WTC11 (cell line): ENCODE measurements around the gene GFRA1. TPM values are rescaled to one million over a fixed set of nuclear protein-coding genes. Genes with fewer than 3 reads are reported as not detected.
A peak's percentile ranks its signal among the peaks of the same experiment; 100 is the strongest.

ENCODE experiments used
- ATAC-seq: fragments of 200-7000 bp; cut with Tn5 transposase; 2 replicates; pipeline ENCODE4 v1.10.0; 2021; ENCODE audit warnings: mild to moderate bottlenecking, moderate library complexity
- CTCF ChIA-PET: fragments of 300-600 bp; sonication (Branson Sonifier 250); formaldehyde crosslinking; loops from one replicate; lab custom pipeline; 2021; ENCODE audit warnings: antibody characterized with exemption; lab: Charles Lee
- POLR2A ChIA-PET: fragments of 350-600 bp; sonication (Branson Sonifier 250); formaldehyde crosslinking; loops from one replicate; lab custom pipeline; 2021; ENCODE audit warnings: antibody characterized with exemption; lab: Charles Lee
- DNase-seq: peaks from one replicate; pipeline ENCODE4 v3.0.0; 2021; ENCODE audit warnings: low spot score
- H3K27ac Mint-ChIP-seq: 2 replicates; pipeline ENCODE4 v1.8.0; 2021; ENCODE audit warnings: mixed read lengths
- H3K27me3 Mint-ChIP-seq: 2 replicates; pipeline ENCODE4 v1.8.0; 2021; ENCODE audit warnings: low read depth, mild to moderate bottlenecking, moderate library complexity, mixed read lengths
- H3K36me3 Mint-ChIP-seq: 2 replicates; pipeline ENCODE4 v1.8.0; 2021; ENCODE audit warnings: mixed read lengths
- H3K4me1 Mint-ChIP-seq: 2 replicates; pipeline ENCODE4 v1.8.0; 2022; ENCODE audit warnings: mixed read lengths
- H3K4me3 Mint-ChIP-seq: 2 replicates; pipeline ENCODE4 v1.8.0; 2021; ENCODE audit warnings: mild to moderate bottlenecking, moderate library complexity, mixed read lengths
- H3K9me3 Mint-ChIP-seq: 2 replicates; pipeline ENCODE4 v1.8.0; 2021; ENCODE audit warnings: mixed read lengths
- CREM ChIP-seq: sonication (generic); formaldehyde crosslinking; IDR thresholded peaks from 2 replicates; pipeline ENCODE4 v1.8.1; 2022; ENCODE audit warnings: mild to moderate bottlenecking, missing genetic modification reagents, moderate library complexity
- ETV6 ChIP-seq: sonication (generic); formaldehyde crosslinking; IDR thresholded peaks from 2 replicates; pipeline ENCODE4 v1.8.1; 2022; ENCODE audit warnings: mild to moderate bottlenecking, missing genetic modification reagents
- FOXP1 ChIP-seq: sonication (generic); formaldehyde crosslinking; IDR thresholded peaks from 2 replicates; pipeline ENCODE4 v1.8.0; 2022; ENCODE audit warnings: missing genetic modification reagents, mild to moderate bottlenecking, moderate library complexity, borderline replicate concordance
- GABPB1 ChIP-seq: sonication (generic); formaldehyde crosslinking; IDR thresholded peaks from 2 replicates; pipeline ENCODE4 v1.8.1; 2023; ENCODE audit warnings: mild to moderate bottlenecking, missing genetic modification reagents
- GRHL2 ChIP-seq: fragments of 250-450 bp; sonication (Bioruptor Pico); IDR thresholded peaks from 2 replicates; pipeline ENCODE4 v1.8.0; 2022; ENCODE audit warnings: mild to moderate bottlenecking, moderate library complexity; ENCODE audit not compliant: insufficient replicate concordance, severe bottlenecking
- JAZF1 ChIP-seq: fragments of 250-450 bp; sonication (Bioruptor Pico); IDR thresholded peaks from 2 replicates; pipeline ENCODE4 v1.9.0; 2021; ENCODE audit warnings: moderate library complexity, mild to moderate bottlenecking, inconsistent platforms
- MXD4 ChIP-seq: fragments of 250-450 bp; sonication (Bioruptor Pico); IDR thresholded peaks from 2 replicates; pipeline ENCODE4 v1.8.0; 2021; ENCODE audit warnings: mild to moderate bottlenecking, moderate library complexity, borderline replicate concordance
- NR3C1 ChIP-seq: sonication (generic); formaldehyde crosslinking; conservative IDR thresholded peaks from 2 replicates; pipeline ENCODE4 v1.8.1; 2023; ENCODE audit warnings: low read depth, mild to moderate bottlenecking, missing genetic modification reagents
- OVOL2 ChIP-seq: fragments of 250-450 bp; sonication (Bioruptor Pico); IDR thresholded peaks from 2 replicates; pipeline ENCODE4 v1.9.0; 2021; ENCODE audit warnings: mild to moderate bottlenecking, borderline replicate concordance
- SP1 ChIP-seq: sonication (generic); formaldehyde crosslinking; conservative IDR thresholded peaks from 2 replicates; pipeline ENCODE4 v1.8.1; 2022; ENCODE audit warnings: missing genetic modification reagents
- TEAD1 ChIP-seq: sonication (generic); formaldehyde crosslinking; IDR thresholded peaks from 2 replicates; pipeline ENCODE4 v1.8.0; 2022; ENCODE audit warnings: mild to moderate bottlenecking, missing genetic modification reagents
- ZNF232 ChIP-seq: sonication (generic); formaldehyde crosslinking; IDR thresholded peaks from 2 replicates; pipeline ENCODE4 v1.8.0; 2022; ENCODE audit warnings: mild to moderate bottlenecking, missing genetic modification reagents
- ZNF671 ChIP-seq: fragments of 250-450 bp; sonication (Bioruptor Pico); IDR thresholded peaks from 2 replicates; pipeline ENCODE4 v1.8.0; 2021; ENCODE audit warnings: mild to moderate bottlenecking
- total RNA-seq: library from RNA; stranded (reverse); gene quantifications from 3 replicates; pipeline ENCODE4 v1.2.3, GENCODE V29; 2021
- TF ChIP-seq, protein P1 (sequence below): sonication (generic); formaldehyde crosslinking; IDR thresholded peaks from 2 replicates; pipeline ENCODE4 v1.8.0; 2023; ENCODE audit warnings: mild to moderate bottlenecking, missing genetic modification reagents
- TF ChIP-seq, protein P2 (sequence below): sonication (generic); formaldehyde crosslinking; IDR thresholded peaks from 2 replicates; pipeline ENCODE4 v1.8.1; 2022; ENCODE audit warnings: low read depth, mild to moderate bottlenecking, moderate library complexity, missing genetic modification reagents, borderline replicate concordance
- TF ChIP-seq, protein P3 (sequence below): sonication (generic); formaldehyde crosslinking; IDR thresholded peaks from 2 replicates; pipeline ENCODE4 v1.8.0; 2022; ENCODE audit warnings: mild to moderate bottlenecking, missing genetic modification reagents
- TF ChIP-seq, protein P4 (sequence below): sonication (generic); formaldehyde crosslinking; conservative IDR thresholded peaks from 2 replicates; pipeline ENCODE4 v1.8.1; 2023; ENCODE audit warnings: mild to moderate bottlenecking, low read depth, missing genetic modification reagents, moderate library complexity
- TF ChIP-seq, protein P5 (sequence below): sonication (generic); formaldehyde crosslinking; IDR thresholded peaks from 2 replicates; pipeline ENCODE4 v1.8.1; 2023; ENCODE audit warnings: mild to moderate bottlenecking, missing genetic modification reagents, moderate library complexity

GFRA1 gene
- total RNA-seq, 1 experiment from 2014 or later: 4.4 TPM

DNA sequence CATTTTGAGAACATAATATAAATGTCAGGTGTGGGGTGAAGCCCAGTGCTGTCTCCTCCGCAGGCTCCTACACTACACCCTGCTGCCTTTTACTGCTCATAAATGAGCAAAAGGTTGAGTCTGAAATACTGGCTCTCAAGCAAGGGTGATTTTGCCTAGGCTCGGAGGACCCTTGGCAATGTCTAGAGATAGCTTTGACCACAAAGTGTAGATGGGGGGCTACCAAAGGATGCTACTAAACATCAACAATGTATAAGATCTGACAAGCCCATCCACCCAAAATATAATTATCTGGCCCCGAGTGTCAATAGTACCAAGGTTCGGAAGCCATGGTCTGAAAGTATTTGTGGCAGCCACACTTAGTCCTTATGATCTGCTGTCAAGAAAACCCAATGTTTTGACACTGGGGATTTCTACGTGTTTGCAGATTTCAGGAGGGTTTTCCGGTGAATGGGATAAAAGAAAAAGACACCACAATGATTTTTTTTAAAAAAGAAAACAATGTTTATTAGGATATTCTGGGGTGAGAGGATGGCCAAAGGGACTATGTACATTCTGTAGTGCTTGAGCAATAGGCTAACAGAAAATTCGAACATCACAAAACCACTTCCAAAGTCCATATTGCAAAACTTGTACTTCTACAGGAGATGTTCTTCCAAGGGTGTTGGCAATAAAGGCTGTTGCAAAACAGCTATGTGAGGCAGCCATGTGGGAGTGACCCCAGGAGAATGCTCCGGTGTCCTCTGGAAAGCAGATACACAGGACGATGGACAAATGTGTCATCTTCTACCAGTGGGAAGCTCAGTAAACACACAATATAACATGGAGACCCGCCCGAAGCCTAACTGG is 216.3 kb downstream of the GFRA1 start:
- TF ChIP-seq MXD4 (CRISPR knock-in tag) (no peak), GABPB1 (CRISPR knock-in tag) (peak; percentile 75)
- H3K4me3 Mint-ChIP-seq: no peak overlapping the region
- H3K27ac Mint-ChIP-seq: no peak overlapping the region
- no peak for DNase-seq
- H3K4me1 Mint-ChIP-seq: peaks cover 14% of the 10 kb centered on the region
- no peaks in the 10 kb centered on the region for H3K9me3 Mint-ChIP-seq
- POLR2A ChIA-PET: interaction anchor here (0.5 kb wide), 1 partner anchor 16 kb away, joined by 3 read pairs; no protein-coding TSS in a partner anchor
- ATAC-seq: no peak
- CTCF ChIA-PET: interaction anchor here (0.8 kb wide), 1 partner anchor 64 kb away, joined by 3 read pairs; no protein-coding TSS in a partner anchor
- H3K27me3 Mint-ChIP-seq: no peaks in the 10 kb centered on the region; the same call in 1 of the 2 replicates
- H3K36me3 Mint-ChIP-seq: no peaks in the 10 kb centered on the region

DNA sequence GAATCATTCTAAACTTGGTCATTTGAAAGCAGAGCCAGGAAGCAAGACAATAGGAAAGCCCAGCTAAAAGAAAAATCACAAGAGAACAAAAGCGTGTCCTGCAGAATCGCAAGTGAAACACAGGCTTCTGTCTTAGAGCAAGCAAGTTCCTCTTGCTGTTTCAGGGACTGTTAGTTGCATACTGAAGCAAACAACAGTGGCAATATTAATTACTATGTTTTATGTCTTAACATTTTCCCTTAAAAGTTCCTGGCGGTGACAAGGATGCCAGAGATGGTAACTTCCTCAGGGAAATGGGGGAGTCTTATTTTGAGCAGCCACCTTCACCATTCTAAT is 217.1 kb downstream of the GFRA1 start:
- H3K27me3 Mint-ChIP-seq: no peaks in the 10 kb centered on the region; the same call in 1 of the 2 replicates
- no peak overlapping the region for H3K27ac Mint-ChIP-seq
- TF ChIP-seq, protein P1, sequence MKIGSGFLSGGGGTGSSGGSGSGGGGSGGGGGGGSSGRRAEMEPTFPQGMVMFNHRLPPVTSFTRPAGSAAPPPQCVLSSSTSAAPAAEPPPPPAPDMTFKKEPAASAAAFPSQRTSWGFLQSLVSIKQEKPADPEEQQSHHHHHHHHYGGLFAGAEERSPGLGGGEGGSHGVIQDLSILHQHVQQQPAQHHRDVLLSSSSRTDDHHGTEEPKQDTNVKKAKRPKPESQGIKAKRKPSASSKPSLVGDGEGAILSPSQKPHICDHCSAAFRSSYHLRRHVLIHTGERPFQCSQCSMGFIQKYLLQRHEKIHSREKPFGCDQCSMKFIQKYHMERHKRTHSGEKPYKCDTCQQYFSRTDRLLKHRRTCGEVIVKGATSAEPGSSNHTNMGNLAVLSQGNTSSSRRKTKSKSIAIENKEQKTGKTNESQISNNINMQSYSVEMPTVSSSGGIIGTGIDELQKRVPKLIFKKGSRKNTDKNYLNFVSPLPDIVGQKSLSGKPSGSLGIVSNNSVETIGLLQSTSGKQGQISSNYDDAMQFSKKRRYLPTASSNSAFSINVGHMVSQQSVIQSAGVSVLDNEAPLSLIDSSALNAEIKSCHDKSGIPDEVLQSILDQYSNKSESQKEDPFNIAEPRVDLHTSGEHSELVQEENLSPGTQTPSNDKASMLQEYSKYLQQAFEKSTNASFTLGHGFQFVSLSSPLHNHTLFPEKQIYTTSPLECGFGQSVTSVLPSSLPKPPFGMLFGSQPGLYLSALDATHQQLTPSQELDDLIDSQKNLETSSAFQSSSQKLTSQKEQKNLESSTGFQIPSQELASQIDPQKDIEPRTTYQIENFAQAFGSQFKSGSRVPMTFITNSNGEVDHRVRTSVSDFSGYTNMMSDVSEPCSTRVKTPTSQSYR (CRISPR knock-in tag): no peak
- TF ChIP-seq OVOL2 (CRISPR knock-in tag) (no peak), CREM (no peak), SP1 (CRISPR knock-in tag) (no peak), JAZF1 (CRISPR knock-in tag) (no peak), ZNF671 (CRISPR knock-in tag) (no peak)
- TF ChIP-seq, protein P2, sequence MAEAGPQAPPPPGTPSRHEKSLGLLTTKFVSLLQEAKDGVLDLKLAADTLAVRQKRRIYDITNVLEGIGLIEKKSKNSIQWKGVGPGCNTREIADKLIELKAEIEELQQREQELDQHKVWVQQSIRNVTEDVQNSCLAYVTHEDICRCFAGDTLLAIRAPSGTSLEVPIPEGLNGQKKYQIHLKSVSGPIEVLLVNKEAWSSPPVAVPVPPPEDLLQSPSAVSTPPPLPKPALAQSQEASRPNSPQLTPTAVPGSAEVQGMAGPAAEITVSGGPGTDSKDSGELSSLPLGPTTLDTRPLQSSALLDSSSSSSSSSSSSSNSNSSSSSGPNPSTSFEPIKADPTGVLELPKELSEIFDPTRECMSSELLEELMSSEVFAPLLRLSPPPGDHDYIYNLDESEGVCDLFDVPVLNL: no peak
- TF ChIP-seq, protein P3, sequence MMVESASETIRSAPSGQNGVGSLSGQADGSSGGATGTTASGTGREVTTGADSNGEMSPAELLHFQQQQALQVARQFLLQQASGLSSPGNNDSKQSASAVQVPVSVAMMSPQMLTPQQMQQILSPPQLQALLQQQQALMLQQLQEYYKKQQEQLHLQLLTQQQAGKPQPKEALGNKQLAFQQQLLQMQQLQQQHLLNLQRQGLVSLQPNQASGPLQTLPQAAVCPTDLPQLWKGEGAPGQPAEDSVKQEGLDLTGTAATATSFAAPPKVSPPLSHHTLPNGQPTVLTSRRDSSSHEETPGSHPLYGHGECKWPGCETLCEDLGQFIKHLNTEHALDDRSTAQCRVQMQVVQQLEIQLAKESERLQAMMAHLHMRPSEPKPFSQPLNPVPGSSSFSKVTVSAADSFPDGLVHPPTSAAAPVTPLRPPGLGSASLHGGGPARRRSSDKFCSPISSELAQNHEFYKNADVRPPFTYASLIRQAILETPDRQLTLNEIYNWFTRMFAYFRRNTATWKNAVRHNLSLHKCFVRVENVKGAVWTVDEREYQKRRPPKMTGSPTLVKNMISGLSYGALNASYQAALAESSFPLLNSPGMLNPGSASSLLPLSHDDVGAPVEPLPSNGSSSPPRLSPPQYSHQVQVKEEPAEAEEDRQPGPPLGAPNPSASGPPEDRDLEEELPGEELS: no peak
- CTCF ChIA-PET: no interaction called here
- peaks cover 14% of the 10 kb centered on the region for H3K4me1 Mint-ChIP-seq
- POLR2A ChIA-PET: interaction anchor here (0.5 kb wide), 1 partner anchor 17 kb away, joined by 3 read pairs; no protein-coding TSS in a partner anchor
- ATAC-seq (no peak), DNase-seq (no peak)
- H3K4me3 Mint-ChIP-seq: no peak overlapping the region
- H3K9me3 Mint-ChIP-seq: no peaks in the 10 kb centered on the region
- no peaks in the 10 kb centered on the region for H3K36me3 Mint-ChIP-seq

DNA sequence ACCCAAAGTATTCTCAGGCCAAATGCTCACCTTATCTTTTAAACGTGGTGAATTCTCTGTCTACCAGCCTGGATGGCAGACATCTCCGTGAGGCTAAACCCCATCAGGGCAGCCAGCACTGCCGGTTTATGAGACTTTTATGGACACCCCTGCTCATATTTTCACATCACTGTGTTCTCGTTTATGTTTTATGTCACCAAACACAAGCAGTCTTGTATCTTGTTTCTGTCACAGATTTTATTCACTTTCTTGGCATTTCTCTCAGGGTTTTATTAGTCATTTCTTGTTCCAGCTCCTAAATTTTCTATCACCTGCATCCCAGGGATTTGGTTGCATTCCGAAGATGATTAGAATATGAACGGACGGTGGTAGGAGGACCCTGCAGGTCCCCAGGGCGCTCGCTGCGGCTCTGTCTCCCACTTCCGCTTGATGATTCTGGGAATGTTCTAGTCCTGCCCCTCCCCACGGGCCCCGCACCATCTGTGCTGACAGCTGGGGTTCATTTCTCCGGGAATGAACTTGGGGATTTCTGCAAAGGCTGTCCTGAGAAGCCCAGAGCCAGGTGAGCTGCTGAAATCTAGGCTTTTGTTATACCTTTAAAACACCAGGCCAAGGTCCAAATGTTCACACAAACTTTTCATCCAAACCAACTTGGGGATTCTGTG is 217.6 kb downstream of the GFRA1 start:
- CTCF ChIA-PET: no interaction called here
- no peak overlapping the region for H3K4me3 Mint-ChIP-seq
- TF ChIP-seq ZNF232 (CRISPR knock-in tag) (no peak), ETV6 (CRISPR knock-in tag) (no peak), NR3C1 (no peak), FOXP1 (CRISPR knock-in tag) (no peak), TEAD1 (no peak), GRHL2 (CRISPR knock-in tag) (no peak)
- TF ChIP-seq, protein P2: no peak
- TF ChIP-seq, protein P4, sequence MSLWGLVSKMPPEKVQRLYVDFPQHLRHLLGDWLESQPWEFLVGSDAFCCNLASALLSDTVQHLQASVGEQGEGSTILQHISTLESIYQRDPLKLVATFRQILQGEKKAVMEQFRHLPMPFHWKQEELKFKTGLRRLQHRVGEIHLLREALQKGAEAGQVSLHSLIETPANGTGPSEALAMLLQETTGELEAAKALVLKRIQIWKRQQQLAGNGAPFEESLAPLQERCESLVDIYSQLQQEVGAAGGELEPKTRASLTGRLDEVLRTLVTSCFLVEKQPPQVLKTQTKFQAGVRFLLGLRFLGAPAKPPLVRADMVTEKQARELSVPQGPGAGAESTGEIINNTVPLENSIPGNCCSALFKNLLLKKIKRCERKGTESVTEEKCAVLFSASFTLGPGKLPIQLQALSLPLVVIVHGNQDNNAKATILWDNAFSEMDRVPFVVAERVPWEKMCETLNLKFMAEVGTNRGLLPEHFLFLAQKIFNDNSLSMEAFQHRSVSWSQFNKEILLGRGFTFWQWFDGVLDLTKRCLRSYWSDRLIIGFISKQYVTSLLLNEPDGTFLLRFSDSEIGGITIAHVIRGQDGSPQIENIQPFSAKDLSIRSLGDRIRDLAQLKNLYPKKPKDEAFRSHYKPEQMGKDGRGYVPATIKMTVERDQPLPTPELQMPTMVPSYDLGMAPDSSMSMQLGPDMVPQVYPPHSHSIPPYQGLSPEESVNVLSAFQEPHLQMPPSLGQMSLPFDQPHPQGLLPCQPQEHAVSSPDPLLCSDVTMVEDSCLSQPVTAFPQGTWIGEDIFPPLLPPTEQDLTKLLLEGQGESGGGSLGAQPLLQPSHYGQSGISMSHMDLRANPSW (CRISPR knock-in tag): no peak
- TF ChIP-seq, protein P5, sequence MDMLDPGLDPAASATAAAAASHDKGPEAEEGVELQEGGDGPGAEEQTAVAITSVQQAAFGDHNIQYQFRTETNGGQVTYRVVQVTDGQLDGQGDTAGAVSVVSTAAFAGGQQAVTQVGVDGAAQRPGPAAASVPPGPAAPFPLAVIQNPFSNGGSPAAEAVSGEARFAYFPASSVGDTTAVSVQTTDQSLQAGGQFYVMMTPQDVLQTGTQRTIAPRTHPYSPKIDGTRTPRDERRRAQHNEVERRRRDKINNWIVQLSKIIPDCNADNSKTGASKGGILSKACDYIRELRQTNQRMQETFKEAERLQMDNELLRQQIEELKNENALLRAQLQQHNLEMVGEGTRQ (CRISPR knock-in tag): no peak

More for the DNA sequence above, 217.6 kb downstream of the GFRA1 start:
- no peaks in the 10 kb centered on the region for H3K36me3 Mint-ChIP-seq
- no peak for DNase-seq
- no peaks in the 10 kb centered on the region; the same call in 1 of the 2 replicates for H3K27me3 Mint-ChIP-seq
- peaks cover 14% of the 10 kb centered on the region for H3K4me1 Mint-ChIP-seq
- POLR2A ChIA-PET: no interaction called here
- H3K27ac Mint-ChIP-seq: no peak overlapping the region
- no peaks in the 10 kb centered on the region for H3K9me3 Mint-ChIP-seq
- peak; percentile 46 for ATAC-seq
